Skeletal muscle satellite cell (primary cell): Measurements from ENCODE around the gene BCOR.
A peak's percentile ranks its signal among the peaks of the same experiment; 100 is the strongest.

Experiments used
- H3K27me3 ChIP-seq: 2 replicates; pipeline ENCODE4 v1.7.0; 2013; ENCODE audit warnings: low read length; ENCODE audit not compliant: control insufficient read depth, insufficient read depth
- H3K36me3 ChIP-seq: 2 replicates; pipeline ENCODE4 v1.7.0; 2013; ENCODE audit warnings: mild to moderate bottlenecking, control low read depth, low read length; ENCODE audit not compliant: insufficient read depth
- H3K4me1 ChIP-seq: 2 replicates; pipeline ENCODE4 v1.7.0; 2013; ENCODE audit warnings: low read length; ENCODE audit not compliant: control insufficient read depth, insufficient read depth
- H3K4me2 ChIP-seq: 2 replicates; pipeline ENCODE4 v1.7.0; 2013; ENCODE audit warnings: mild to moderate bottlenecking, low read length
- H3K4me3 ChIP-seq: 2 replicates; pipeline ENCODE4 v1.7.0; 2013; ENCODE audit warnings: low read length
- H3K9ac ChIP-seq: 2 replicates; pipeline ENCODE4 v1.7.0; 2013; ENCODE audit warnings: mild to moderate bottlenecking, low read depth, low read length, moderate library complexity
- H3K9me3 ChIP-seq: replicated peaks from 2 replicates; pipeline ENCODE4 v1.7.0; 2013; ENCODE audit warnings: mild to moderate bottlenecking, control low read depth, low read length

BCOR gene

DNA sequence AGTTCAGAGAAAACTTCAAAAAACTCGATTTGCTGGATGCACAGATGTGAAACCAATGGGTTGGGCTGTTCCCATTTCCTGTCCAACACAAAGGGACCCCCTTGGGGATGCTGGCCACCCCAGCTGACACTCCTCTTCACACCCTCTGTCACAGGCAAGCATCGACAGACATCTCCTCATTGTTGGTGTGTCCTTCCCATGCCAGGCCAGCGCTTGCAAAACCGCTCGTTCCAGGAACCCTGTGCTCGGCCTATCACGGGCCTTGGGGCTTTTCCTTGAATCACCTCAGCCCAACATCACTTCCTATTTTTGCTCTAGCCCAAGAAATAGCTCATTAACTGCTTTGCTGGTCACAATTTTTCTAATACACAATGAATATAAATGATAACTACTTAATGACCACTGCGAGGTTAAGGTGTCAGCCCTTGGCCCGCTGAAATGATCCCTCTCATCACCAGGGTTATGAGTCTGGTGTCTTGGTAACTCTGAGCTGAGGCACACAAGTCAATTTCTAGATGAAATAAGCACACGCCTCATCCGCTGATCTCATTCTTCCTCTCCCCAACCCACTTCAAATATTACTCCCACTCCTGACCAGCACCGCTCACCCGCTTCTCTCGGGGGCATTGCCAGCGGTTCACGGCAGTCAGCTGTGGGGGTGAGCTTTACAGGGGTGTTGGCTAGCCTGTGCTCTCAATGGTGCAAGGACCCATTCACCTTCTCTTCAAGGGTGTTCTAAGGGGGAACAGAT is 32.3 kb downstream of the BCOR start:
- Histone ChIP-seq H3K36me3 (peaks cover 40% of the 10 kb centered on the region), H3K27me3 (no peaks in the 10 kb centered on the region), H3K9ac (no peak overlapping the region), H3K4me2 (no peak overlapping the region), H3K4me3 (no peak overlapping the region), H3K9me3 (no peaks in the 10 kb centered on the region), H3K4me1 (no peaks in the 10 kb centered on the region)

DNA sequence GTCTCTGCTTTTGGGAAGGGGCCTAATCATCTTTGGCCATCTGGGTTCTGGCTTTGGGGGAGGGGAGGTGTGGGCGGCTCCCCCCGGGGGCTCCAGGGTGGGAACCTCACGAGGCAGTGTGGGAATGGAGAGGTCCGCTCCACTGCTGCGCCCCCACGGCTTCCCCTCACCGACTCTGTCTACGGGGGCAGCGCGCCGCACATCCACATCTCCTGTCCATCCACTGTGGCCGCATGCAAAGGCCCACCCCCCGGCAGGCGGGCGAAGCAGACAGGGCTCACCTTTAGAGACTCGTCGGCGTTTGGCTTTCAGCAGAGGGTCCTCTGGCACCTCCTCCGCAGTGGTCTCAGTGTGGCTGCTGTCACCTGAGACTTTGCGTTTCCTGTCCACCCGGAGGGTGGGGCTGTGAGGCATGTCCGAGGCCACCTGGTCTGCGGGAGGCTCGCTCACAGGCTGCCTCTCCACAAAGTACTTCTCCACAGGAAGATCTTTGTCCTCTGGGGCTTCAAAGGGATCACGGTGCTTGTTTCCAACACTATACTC is 33.6 kb downstream of the BCOR start:
- Histone ChIP-seq H3K36me3 (peaks cover 34% of the 10 kb centered on the region), H3K27me3 (no peaks in the 10 kb centered on the region), H3K9me3 (no peaks in the 10 kb centered on the region), H3K9ac (no peak overlapping the region), H3K4me3 (no peak overlapping the region), H3K4me2 (no peak overlapping the region), H3K4me1 (no peaks in the 10 kb centered on the region)

DNA sequence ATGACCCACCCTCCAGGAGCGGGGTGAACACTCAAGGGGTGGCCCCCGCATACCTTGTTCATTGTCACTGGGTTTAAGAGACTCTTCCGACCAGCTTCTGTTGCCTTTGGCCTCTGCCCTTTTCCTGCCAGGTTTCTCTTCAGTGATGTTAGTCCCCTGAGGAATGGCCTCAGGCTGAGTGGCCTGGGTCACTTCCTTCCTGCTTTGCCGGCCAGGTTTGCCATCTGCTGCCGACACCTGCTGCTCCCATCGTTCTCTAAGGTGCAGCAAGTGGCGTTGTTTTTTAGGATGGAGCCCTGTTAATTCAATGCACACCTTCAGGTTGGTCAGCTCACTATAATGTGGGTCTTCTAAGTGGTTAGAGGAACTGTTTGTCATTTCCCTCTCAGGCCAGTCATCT is 34.2 kb downstream of the BCOR start:
- no peaks in the 10 kb centered on the region for H3K9me3 ChIP-seq
- H3K36me3 ChIP-seq, result peaks cover 34% of the 10 kb centered on the region
- no peak overlapping the region for H3K4me2 ChIP-seq
- H3K4me1 ChIP-seq, result no peaks in the 10 kb centered on the region
- no peak overlapping the region for H3K4me3 ChIP-seq
- H3K27me3 ChIP-seq, result no peaks in the 10 kb centered on the region
- no peak overlapping the region for H3K9ac ChIP-seq

DNA sequence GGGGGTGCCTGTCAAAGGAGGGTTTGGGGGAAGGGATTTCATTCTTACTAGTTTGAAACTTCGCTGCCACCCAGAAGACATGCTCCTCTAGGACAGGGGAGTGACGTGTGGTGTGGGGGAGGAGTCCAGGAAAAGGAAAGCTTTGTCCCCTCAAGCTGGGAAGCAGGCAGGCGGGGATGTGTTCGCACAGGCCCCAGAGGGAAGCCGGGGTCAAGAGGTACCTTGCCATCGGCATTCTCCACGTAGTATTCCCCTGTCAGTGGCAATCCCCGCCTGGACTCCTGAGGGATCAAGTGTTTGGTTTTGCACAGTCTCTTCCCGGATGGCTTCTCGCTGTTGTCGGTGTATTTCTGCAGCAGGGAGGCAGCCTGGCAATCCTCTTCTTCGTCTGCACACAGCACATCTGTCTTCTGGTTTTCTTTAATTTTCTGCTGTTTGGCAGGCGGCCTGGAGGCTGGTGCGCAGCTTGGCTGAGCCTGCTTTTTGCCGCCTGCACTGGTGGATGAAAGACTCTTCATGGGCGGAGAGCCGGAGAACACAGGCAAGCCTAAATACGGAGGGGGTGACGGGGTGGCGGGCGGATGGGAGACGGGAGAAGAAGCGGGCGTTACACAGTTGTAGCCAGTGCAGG is 35.1 kb downstream of the BCOR start:
- no peak overlapping the region for H3K4me2 ChIP-seq
- H3K27me3 ChIP-seq, result no peaks in the 10 kb centered on the region
- no peaks in the 10 kb centered on the region for H3K9me3 ChIP-seq
- H3K9ac ChIP-seq, result no peak overlapping the region
- peaks cover 33% of the 10 kb centered on the region for H3K36me3 ChIP-seq
- H3K4me3 ChIP-seq, result no peak overlapping the region
- H3K4me1 ChIP-seq, result no peaks in the 10 kb centered on the region

DNA sequence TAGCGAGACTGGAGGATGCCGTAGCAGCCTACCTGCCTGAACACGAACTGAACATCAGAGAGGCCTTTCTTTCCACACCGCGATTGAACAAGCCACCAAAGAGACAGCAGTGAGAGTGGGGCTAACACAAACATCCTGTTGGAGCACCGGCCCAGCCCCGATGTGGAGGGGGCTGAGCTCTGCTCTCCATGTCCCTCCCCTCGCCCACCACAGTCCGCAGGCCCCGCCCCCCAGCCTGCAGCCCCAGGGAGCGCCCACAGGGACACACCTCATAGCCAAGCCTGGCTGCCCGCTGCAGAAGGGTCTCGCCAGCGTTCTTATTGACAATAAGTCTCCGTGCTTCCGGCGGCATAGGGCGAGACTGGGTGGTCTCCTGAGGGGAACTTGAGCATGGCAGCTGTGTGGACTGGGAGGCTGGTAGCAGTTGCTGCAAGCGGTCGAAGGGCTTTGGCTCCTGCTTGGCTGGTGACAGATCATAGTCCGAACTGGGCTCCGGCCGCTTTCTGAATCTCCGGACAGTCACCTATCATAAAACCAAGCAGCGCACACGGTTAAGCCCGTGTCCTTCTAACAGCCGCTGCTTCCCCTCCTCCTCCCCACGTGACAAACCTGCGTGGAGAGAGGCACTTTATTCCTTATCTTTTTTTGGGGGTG is 35.8 kb downstream of the BCOR start:
- Histone ChIP-seq H3K4me1 (peaks cover 2% of the 10 kb centered on the region), H3K9me3 (no peaks in the 10 kb centered on the region), H3K27me3 (no peaks in the 10 kb centered on the region), H3K9ac (no peak overlapping the region), H3K4me2 (no peak overlapping the region), H3K36me3 (peaks cover 34% of the 10 kb centered on the region), H3K4me3 (no peak overlapping the region)

DNA sequence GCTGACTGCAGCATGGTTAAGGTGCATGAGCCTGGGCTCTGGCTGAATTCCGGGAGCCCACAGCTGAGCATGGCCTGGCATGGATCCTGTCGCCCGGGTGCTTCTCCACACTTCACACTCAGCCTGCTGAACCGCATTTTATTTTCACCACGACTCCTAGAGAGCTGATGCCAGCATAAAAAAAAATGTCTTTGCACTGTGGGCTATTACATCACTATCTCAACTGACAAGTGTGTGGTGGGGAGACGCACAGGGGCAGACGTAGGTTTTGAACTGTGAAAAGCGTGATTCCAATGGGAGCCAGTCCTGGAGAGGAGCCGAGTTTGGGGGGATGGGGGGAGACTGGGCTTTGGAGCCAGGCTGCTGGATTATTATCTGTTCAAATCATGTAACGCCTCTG is 36.8 kb downstream of the BCOR start:
- Histone ChIP-seq H3K9ac (no peak overlapping the region), H3K9me3 (no peaks in the 10 kb centered on the region), H3K4me1 (peaks cover 12% of the 10 kb centered on the region), H3K4me3 (no peak overlapping the region), H3K4me2 (no peak overlapping the region), H3K36me3 (peaks cover 44% of the 10 kb centered on the region), H3K27me3 (no peaks in the 10 kb centered on the region)

DNA sequence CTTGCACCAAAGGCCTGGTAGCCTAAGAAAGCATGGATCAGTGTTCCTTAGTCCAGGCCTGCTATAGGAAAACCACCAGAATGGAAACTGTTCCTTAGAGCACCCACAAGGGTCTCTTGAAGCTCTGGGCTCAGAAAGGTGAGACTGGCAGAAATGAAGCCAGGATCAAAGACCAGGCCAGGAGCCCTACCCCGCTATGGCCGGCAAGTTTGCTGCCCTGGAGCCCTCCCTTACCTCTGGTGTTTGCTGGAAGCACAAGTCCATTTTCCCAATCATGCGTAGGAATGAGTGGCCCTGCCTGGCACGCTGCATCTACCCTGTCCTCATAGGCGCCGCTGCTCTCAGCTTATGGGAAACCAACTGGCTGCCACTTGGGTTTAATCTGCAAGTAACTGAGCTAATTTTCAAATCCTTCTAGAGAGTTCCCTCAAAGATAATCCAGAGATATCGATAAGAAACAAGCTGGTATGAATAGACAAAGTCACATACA is 37.4 kb downstream of the BCOR start:
- Histone ChIP-seq H3K4me3 (no peak overlapping the region), H3K4me1 (peaks cover 18% of the 10 kb centered on the region), H3K9me3 (no peaks in the 10 kb centered on the region), H3K4me2 (no peak overlapping the region), H3K9ac (no peak overlapping the region), H3K36me3 (peaks cover 47% of the 10 kb centered on the region), H3K27me3 (no peaks in the 10 kb centered on the region)

DNA sequence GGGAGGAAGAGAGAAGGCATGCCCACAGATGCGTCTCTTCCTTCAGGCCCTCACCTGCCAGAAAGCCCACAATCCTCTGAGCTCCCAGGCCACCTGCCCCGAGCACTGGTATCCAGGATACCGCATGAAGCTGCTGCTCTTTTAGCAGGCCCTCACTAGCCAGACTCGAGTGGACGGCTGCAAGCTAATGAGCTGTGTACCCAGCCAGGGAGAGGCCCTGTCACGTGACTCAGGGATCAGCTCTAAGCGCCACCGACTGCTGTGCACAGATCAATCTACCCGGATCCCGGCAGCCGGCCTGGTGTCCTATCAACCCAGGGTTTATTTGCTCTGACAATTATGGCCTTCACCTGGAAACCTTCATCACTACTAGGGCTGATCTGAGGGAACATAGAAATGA is 39.0 kb downstream of the BCOR start:
- Histone ChIP-seq H3K4me2 (no peak overlapping the region), H3K27me3 (no peaks in the 10 kb centered on the region), H3K4me1 (peaks cover 19% of the 10 kb centered on the region), H3K9me3 (no peaks in the 10 kb centered on the region), H3K9ac (no peak overlapping the region), H3K4me3 (no peak overlapping the region), H3K36me3 (peaks cover 55% of the 10 kb centered on the region)

DNA sequence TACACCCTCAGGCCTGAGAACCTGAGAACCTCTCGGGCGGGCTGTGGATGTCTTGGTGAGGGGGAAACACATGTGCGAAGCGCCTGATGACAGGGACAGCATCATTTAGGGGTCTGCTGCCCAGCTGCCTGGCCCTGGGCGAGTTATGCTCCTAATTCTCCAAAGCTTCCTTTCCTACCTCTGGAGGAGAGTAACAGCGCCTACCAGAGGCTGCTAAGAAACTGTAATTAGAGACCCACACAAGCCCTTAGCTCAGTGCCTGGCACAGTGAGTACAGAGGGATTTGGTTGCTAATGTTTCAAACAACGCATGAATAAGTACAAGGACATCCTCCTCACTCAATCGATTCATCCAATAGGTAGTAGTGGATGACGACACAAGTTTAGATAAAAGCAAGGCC is 40.4 kb downstream of the BCOR start:
- Histone ChIP-seq H3K4me3 (no peak overlapping the region), H3K9me3 (no peaks in the 10 kb centered on the region), H3K27me3 (no peaks in the 10 kb centered on the region), H3K4me2 (no peak overlapping the region), H3K36me3 (peaks cover 59% of the 10 kb centered on the region), H3K4me1 (peaks cover 19% of the 10 kb centered on the region), H3K9ac (no peak overlapping the region)

DNA sequence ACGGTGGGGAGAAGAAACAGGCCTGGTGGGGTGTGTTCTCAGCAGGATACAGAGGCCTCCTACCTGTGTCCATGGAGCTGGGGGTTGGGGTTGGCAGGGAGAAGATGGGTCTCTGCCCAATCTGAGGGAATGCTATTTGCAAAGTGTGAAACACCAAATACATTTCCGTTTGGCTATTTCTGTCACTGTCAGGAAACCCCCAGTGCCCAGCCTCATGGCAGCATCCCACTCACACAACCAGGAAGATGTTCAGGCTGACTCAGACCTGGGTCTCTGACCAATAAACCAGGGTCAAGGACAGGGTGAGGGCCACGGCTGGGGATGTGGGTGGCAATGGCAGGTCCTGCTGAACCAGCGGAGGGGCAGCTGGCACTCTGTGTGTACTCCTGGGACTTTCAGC is 41.3 kb downstream of the BCOR start:
- Histone ChIP-seq H3K27me3 (no peaks in the 10 kb centered on the region), H3K9ac (no peak overlapping the region), H3K4me3 (no peak overlapping the region), H3K36me3 (peaks cover 63% of the 10 kb centered on the region), H3K9me3 (no peaks in the 10 kb centered on the region), H3K4me1 (peaks cover 19% of the 10 kb centered on the region), H3K4me2 (peak overlapping the region; percentile 7)

DNA sequence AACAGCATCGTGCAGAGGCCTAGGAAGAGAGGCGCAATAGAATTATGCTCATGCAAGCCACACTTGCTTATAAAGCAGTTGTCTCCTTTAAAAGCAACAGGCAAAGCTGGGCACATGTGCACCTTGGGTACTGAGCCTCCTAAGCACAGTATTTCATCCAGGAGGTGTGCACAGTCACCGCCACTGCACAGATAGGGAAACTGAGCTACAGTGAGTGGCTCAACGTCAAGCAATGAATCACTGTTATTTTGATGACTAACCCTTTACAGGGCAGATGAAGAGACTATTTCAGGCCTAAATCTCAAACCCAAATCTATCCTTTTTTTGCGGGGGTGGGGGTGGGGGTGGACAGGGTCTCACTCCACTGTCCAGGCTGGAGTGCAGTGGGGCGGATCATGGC is 42.3 kb downstream of the BCOR start:
- peaks cover 64% of the 10 kb centered on the region for H3K36me3 ChIP-seq
- no peaks in the 10 kb centered on the region for H3K27me3 ChIP-seq
- H3K4me2 ChIP-seq, result no peak overlapping the region
- peaks cover 19% of the 10 kb centered on the region for H3K4me1 ChIP-seq
- H3K9ac ChIP-seq, result no peak overlapping the region
- peaks cover 5% of the 10 kb centered on the region for H3K9me3 ChIP-seq
- no peak overlapping the region for H3K4me3 ChIP-seq
